ENCODE measurements around the gene TMEM158. TPM values are rescaled to one million over a fixed set of nuclear protein-coding genes. Genes with fewer than 3 reads are reported as not detected.

Gene TMEM158
- total and polyA plus RNA-seq, 3 donors from 2014 or later, result 5.9 to 11.2 (median 7.8) TPM

DNA sequence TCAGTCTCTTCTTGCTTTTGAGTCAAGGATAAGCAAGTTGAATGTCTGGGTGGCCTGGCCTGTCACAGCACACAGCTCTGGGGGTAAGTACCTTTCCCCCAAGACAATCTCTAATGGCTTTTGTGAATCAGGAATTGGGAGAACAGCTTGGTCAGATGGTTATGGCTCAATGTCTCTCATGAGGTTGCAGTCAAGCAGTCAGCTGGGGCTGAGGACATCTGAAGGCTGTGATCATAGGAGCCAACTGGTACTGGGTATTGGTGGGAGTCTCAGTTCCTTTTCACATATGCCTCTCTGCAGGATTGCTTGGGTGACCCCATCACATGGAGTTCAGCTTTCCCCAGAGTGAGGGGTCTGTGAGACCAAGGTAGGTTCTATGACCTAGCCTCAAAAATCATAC is 33.0 kb upstream of the TMEM158 start:
- Histone ChIP-seq H3K4me1 (no peaks in the 10 kb centered on the region), H3K27me3 (no peaks in the 10 kb centered on the region), H3K9me3 (no peaks in the 10 kb centered on the region), H3K36me3 (ENCODE audit: low read depth, missing control alignments) (no peaks in the 10 kb centered on the region), H3K27ac (no peak overlapping the region), H3K4me3 (no peak overlapping the region)
- intact Hi-C loops (cut with DNase I; ENCODE audit: low total_unique reads), result no loop called here
- DNase-seq, result no peak
- TF ChIP-seq POLR2A (IDR thresholded peaks at IDR 0.05), result no peak
- TF ChIP-seq, protein P1, sequence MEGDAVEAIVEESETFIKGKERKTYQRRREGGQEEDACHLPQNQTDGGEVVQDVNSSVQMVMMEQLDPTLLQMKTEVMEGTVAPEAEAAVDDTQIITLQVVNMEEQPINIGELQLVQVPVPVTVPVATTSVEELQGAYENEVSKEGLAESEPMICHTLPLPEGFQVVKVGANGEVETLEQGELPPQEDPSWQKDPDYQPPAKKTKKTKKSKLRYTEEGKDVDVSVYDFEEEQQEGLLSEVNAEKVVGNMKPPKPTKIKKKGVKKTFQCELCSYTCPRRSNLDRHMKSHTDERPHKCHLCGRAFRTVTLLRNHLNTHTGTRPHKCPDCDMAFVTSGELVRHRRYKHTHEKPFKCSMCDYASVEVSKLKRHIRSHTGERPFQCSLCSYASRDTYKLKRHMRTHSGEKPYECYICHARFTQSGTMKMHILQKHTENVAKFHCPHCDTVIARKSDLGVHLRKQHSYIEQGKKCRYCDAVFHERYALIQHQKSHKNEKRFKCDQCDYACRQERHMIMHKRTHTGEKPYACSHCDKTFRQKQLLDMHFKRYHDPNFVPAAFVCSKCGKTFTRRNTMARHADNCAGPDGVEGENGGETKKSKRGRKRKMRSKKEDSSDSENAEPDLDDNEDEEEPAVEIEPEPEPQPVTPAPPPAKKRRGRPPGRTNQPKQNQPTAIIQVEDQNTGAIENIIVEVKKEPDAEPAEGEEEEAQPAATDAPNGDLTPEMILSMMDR (IDR thresholded peaks at IDR 0.05), result no peak

DNA sequence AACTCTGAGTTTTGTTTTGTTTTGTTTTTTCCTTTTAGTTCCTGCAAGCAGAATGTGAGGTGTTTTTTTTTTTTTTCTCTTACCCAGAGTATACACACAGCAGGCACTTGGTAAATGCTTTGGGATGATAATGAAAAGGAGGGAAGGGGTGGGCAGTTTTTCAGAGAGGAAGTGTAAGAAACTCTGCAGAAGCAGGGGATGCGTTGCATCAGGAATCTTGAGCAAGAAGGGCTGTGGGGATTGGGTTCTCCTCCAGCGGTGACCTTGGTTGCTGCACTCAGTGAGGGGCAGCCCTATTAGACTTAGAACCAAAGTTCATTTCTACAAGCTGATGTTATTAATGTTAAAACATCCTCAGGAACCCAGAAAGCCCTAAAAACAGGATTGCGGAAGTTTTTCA is 32.2 kb upstream of the TMEM158 start:
- intact Hi-C loops (cut with DNase I; ENCODE audit: low total_unique reads), result no loop called here
- TF ChIP-seq, protein P1 (IDR thresholded peaks at IDR 0.05), result no peak
- TF ChIP-seq POLR2A (IDR thresholded peaks at IDR 0.05), result no peak
- no peak for DNase-seq
- no peaks in the 10 kb centered on the region for H3K9me3 ChIP-seq
- no peak overlapping the region for H3K27ac ChIP-seq
- no peaks in the 10 kb centered on the region for H3K27me3 ChIP-seq
- H3K4me1 ChIP-seq, result no peaks in the 10 kb centered on the region
- H3K36me3 ChIP-seq (ENCODE audit: low read depth, missing control alignments), result no peaks in the 10 kb centered on the region
- 53 to 71% methylated on average over 3 of the region's 3 CpGs for WGBS, 2 donors
- H3K4me3 ChIP-seq, result no peak overlapping the region

DNA sequence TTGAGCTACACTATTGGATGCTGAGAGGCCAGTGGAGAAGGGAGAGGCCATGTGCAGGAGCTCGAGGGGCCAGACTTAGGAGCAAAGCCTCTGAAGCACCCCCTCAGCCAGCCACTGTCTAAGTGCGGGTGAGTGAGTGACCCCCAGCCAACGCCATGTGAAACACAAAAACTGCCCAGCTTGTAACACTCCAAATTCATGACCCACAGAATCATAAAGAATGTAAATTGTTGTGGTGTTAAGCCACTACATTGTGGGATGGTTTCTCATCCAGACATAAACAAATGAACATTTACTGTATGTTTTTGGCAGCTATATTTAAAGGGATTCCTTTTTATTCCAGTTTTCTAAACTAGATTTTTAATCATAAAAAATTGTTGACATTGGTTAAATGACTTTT is 27.2 kb upstream of the TMEM158 start:
- no peak overlapping the region for H3K27ac ChIP-seq
- H3K27me3 ChIP-seq, result no peaks in the 10 kb centered on the region
- H3K36me3 ChIP-seq (ENCODE audit: low read depth, missing control alignments), result no peaks in the 10 kb centered on the region
- H3K4me3 ChIP-seq, result no peak overlapping the region
- 90 to 93% methylated on average over 3 of the region's 3 CpGs for WGBS, 2 donors
- intact Hi-C loops (cut with DNase I; ENCODE audit: low total_unique reads), result no loop called here
- no peak for DNase-seq
- TF ChIP-seq, protein P1 (IDR thresholded peaks at IDR 0.05), result no peak
- TF ChIP-seq POLR2A (IDR thresholded peaks at IDR 0.05), result no peak
- no peaks in the 10 kb centered on the region for H3K9me3 ChIP-seq
- H3K4me1 ChIP-seq, result no peaks in the 10 kb centered on the region

DNA sequence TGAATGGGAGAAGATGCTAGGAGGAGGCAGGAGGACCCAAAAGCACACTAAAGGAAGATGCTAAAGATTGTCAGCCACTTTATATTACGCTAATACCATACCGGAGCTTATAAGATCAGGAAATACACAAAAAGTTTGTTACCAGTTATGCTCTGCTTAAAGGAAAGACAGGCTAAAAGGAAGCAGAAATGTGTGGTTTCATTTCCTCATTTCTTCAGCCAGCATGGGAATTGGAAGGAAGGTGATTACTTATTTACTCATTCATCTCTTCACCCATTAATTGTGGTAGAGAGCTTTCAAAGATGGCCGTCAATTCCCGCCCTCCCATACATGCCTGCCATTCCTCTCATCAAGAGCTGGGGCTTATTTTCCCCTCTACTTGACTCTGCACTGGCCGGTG is 26.7 kb upstream of the TMEM158 start:
- Histone ChIP-seq H3K27me3 (no peaks in the 10 kb centered on the region), H3K4me1 (no peaks in the 10 kb centered on the region), H3K27ac (no peak overlapping the region), H3K4me3 (no peak overlapping the region), H3K9me3 (no peaks in the 10 kb centered on the region), H3K36me3 (ENCODE audit: low read depth, missing control alignments) (no peaks in the 10 kb centered on the region)
- TF ChIP-seq, protein P1 (IDR thresholded peaks at IDR 0.05), result no peak
- TF ChIP-seq POLR2A (IDR thresholded peaks at IDR 0.05), result no peak
- no peak for DNase-seq
- WGBS, 2 donors, result 87 to 93% methylated on average over 4 to 5 of the region's 5 CpGs
- intact Hi-C loops (cut with DNase I; ENCODE audit: low total_unique reads), result no loop called here

- Histone ChIP-seq H3K27me3 (no peaks in the 10 kb centered on the region), H3K9me3 (no peaks in the 10 kb centered on the region), H3K4me3 (no peak overlapping the region), H3K27ac (no peak overlapping the region), H3K36me3 (ENCODE audit: low read depth, missing control alignments) (no peaks in the 10 kb centered on the region), H3K4me1 (no peaks in the 10 kb centered on the region)
- 69 to 79% methylated on average over 1 of the region's 1 CpG for WGBS, 2 donors
- TF ChIP-seq, protein P1 (IDR thresholded peaks at IDR 0.05), result no peak
- TF ChIP-seq POLR2A (IDR thresholded peaks at IDR 0.05), result no peak
- intact Hi-C loops (cut with DNase I; ENCODE audit: low total_unique reads), result no loop called here
- DNase-seq, result no peak
Observed at GRCh38 chr3:45249391-45249790, 23.3 kb upstream of the TMEM158 start.

Data from testis (tissue), 3 donors.